Breast epithelium (tissue), 4 donors: ENCODE results near the gene AURKAIP1. TPM values are rescaled to one million over a fixed set of nuclear protein-coding genes. Genes with fewer than 3 reads are reported as not detected.

ENCODE experiments used
- DNase-seq, 2 donors: peaks; one replicate each; pipeline ENCODE4 v3.0.0-alpha.2; 2019; ENCODE audit warnings: low spot score in 2 of 2
- H3K27ac ChIP-seq, 2 donors: fragments of 200-600 bp; sonication (generic) in 1 of 2; one replicate each; pipeline ENCODE4 v1.5.1; 2016 to 2019; ENCODE audit warnings: mild to moderate bottlenecking in 1 of 2
- H3K27me3 ChIP-seq, 2 donors: fragments of 200-600 bp; sonication (generic) in 1 of 2; one replicate each; pipeline versions ENCODE4 v1.5.1 to v1.6.0; 2017 to 2019; ENCODE audit warnings: control low read depth in 1 of 2, mild to moderate bottlenecking in 1 of 2
- H3K36me3 ChIP-seq: fragments of 200-600 bp; one replicate; pipeline ENCODE4 v1.5.1; 2019
- H3K4me1 ChIP-seq, 2 donors: fragments of 200-600 bp; sonication (generic); one replicate each; pipeline ENCODE4 v1.5.1; 2016 to 2019; ENCODE audit warnings: control low read depth in 1 of 2
- H3K4me3 ChIP-seq, 3 donors: fragments of 200-600 bp; sonication (generic); 1 replicate in 2 of 3; 2 replicates in 1 of 3; pipeline ENCODE4 v1.5.1; 2016 to 2019; ENCODE audit warnings: mild to moderate bottlenecking in 3 of 3, moderate library complexity in 2 of 3
- H3K9me3 ChIP-seq, 2 donors: fragments of 200-600 bp; sonication (generic) in 1 of 2; one replicate each; pipeline ENCODE4 v1.5.1; 2016 to 2019; ENCODE audit warnings: control low read depth in 1 of 2
- POLR2A ChIP-seq: fragments of 450-650 bp; IDR thresholded peaks from one replicate; pipeline ENCODE4 v1.6.1; 2016; ENCODE audit warnings: antibody characterized with exemption, mild to moderate bottlenecking, moderate library complexity
- POLR2AphosphoS5 ChIP-seq, 3 donors: sonication (generic); formaldehyde crosslinking; IDR thresholded peaks; one replicate each; pipeline ENCODE4 v1.6.1; 2017; ENCODE audit warnings: antibody characterized with exemption in 3 of 3
- intact Hi-C: fragments of 100-400 bp; cut with DNase I; formaldehyde crosslinking; loops from one replicate; pipeline ENCODE4 v1.15.1; 2023; ENCODE audit warnings: low total_unique reads
- total RNA-seq, 3 donors: library from RNA; depleted of rRNA; stranded (reverse); fragments of >200 nt; gene quantifications; one replicate each; pipeline ENCODE4 v1.1.0, GENCODE V29; 2016
- TF ChIP-seq, protein P1 (sequence below), 3 donors: fragments of 450-650 bp; IDR thresholded peaks; one replicate each; pipeline ENCODE4 v1.5.1; 2016 to 2017; ENCODE audit warnings: antibody characterized with exemption in 3 of 3, mild to moderate bottlenecking in 3 of 3, moderate library complexity in 3 of 3

AURKAIP1 gene
- total RNA-seq, 3 donors from 2014 or later, result 91.3 to 116 (median 99.6) TPM

- peak in 2 of 3 donors; percentile 46 to 74 for TF ChIP-seq POLR2AphosphoS5 (IDR thresholded peaks at IDR 0.05)
- TF ChIP-seq POLR2A, result peak; percentile 38
- TF ChIP-seq, protein P1, sequence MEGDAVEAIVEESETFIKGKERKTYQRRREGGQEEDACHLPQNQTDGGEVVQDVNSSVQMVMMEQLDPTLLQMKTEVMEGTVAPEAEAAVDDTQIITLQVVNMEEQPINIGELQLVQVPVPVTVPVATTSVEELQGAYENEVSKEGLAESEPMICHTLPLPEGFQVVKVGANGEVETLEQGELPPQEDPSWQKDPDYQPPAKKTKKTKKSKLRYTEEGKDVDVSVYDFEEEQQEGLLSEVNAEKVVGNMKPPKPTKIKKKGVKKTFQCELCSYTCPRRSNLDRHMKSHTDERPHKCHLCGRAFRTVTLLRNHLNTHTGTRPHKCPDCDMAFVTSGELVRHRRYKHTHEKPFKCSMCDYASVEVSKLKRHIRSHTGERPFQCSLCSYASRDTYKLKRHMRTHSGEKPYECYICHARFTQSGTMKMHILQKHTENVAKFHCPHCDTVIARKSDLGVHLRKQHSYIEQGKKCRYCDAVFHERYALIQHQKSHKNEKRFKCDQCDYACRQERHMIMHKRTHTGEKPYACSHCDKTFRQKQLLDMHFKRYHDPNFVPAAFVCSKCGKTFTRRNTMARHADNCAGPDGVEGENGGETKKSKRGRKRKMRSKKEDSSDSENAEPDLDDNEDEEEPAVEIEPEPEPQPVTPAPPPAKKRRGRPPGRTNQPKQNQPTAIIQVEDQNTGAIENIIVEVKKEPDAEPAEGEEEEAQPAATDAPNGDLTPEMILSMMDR (IDR thresholded peaks at IDR 0.05), result no peak
- peak within 1 kb of the TSS; percentile 96 to 100 (median 98) for H3K4me3 ChIP-seq
- peaks cover 10 to 17% of the 10 kb centered on the region in 2 donors for H3K4me1 ChIP-seq
- H3K9me3 ChIP-seq, result no peaks in the 10 kb centered on the region
- peak; percentile 89 to 96 for DNase-seq
- intact Hi-C loops, result loop anchor here (1.0 kb wide), 1 partner anchor 27 kb away; no protein-coding TSS in a partner anchor
- H3K36me3 ChIP-seq, result no peaks in the 10 kb centered on the region
- peak within 1 kb of the TSS; percentile 91 to 93 for H3K27ac ChIP-seq
- H3K27me3 ChIP-seq, result no peaks in the 10 kb centered on the region
These were observed 50.3 kb downstream of the AURKAIP1 start, which contains the start of the genes CPTP and INTS11 for GRCh38 chr1:1324524-1325287. Gene CPTP, plus strand, starts transcription at chr1:1324802. Its CDS starts 2,109 bp downstream, at chr1:1326911. Gene INTS11, minus strand, starts transcription at chr1:1324660. Its CDS starts 52 bp downstream, at chr1:1324608.

- no peaks in the 10 kb centered on the region for H3K36me3 ChIP-seq
- H3K4me1 ChIP-seq, result peaks cover 10 to 17% of the 10 kb centered on the region in 2 donors
- intact Hi-C loops, result no loop called here
- peak overlapping the region; percentile 91 to 93 for H3K27ac ChIP-seq
- H3K4me3 ChIP-seq, result peak overlapping the region; percentile 96 to 100 (median 98)
- TF ChIP-seq POLR2A (no peak), POLR2AphosphoS5 (IDR thresholded peaks at IDR 0.05) (no peak)
- TF ChIP-seq, protein P1 (IDR thresholded peaks at IDR 0.05), result no peak
- no peaks in the 10 kb centered on the region for H3K27me3 ChIP-seq
- DNase-seq, result no peak
- H3K9me3 ChIP-seq, result no peaks in the 10 kb centered on the region
These were observed 50.9 kb downstream of the AURKAIP1 start for GRCh38 chr1:1324084-1324523.

Other genes starting within 250 kb of the AURKAIP1 start
- under 1 TPM; 0.15 to 0.33 (median 0.16) TPM for gene TTLL10, start 201.3 kb downstream of the AURKAIP1 start, total RNA-seq
- gene TNFRSF18, start 168.6 kb downstream of the AURKAIP1 start, total RNA-seq, result 1 to 10 TPM in 2 of 3 donors, not detected in 1; 1.9 to 5.9 TPM
- gene TNFRSF4, start 161.1 kb downstream of the AURKAIP1 start, total RNA-seq, result 1 to 10 TPM in 2 of 3 donors, under 1 TPM in 1; 0.64 to 2.3 (median 1.6) TPM
- 100 to 1,000 TPM in 1 of 3 donors, 10 to 100 TPM in 2; 58.0 to 111 (median 79.3) TPM for gene SDF4, start 143.2 kb downstream of the AURKAIP1 start, total RNA-seq
- 10 to 100 TPM; 14.4 to 16.0 (median 14.4) TPM for gene B3GALT6, start 143.0 kb downstream of the AURKAIP1 start, total RNA-seq
- 1 to 10 TPM in 1 of 3 donors, not detected in 2; 2.0 TPM for gene C1QTNF12, start 128.5 kb downstream of the AURKAIP1 start, total RNA-seq
- gene UBE2J2, start 101.4 kb downstream of the AURKAIP1 start, total RNA-seq, result 10 to 100 TPM; 37.0 to 39.8 (median 37.4) TPM
- 1 to 10 TPM in 2 of 3 donors, under 1 TPM in 1; 0.96 to 5.2 (median 4.7) TPM for gene SCNN1D, start 94.8 kb downstream of the AURKAIP1 start, total RNA-seq
- 10 to 100 TPM; 19.7 to 33.4 (median 26.9) TPM for gene ACAP3, start 67.3 kb downstream of the AURKAIP1 start, total RNA-seq
- gene PUSL1, start 66.6 kb downstream of the AURKAIP1 start, total RNA-seq, result 10 to 100 TPM; 16.0 to 27.5 (median 22.0) TPM
- gene INTS11, start 50.5 kb downstream of the AURKAIP1 start, total RNA-seq, result 100 to 1,000 TPM in 2 of 3 donors, 10 to 100 TPM in 1; 68.6 to 125 (median 119) TPM
- gene CPTP, start 50.4 kb downstream of the AURKAIP1 start, total RNA-seq, result 10 to 100 TPM in 2 of 3 donors, 1 to 10 TPM in 1; 9.0 to 16.4 (median 13.4) TPM
- gene TAS1R3, start 43.9 kb downstream of the AURKAIP1 start, total RNA-seq, result under 1 TPM in 2 of 3 donors, not detected in 1; 0.16 to 0.33 TPM
- 10 to 100 TPM; 55.2 to 70.1 (median 55.2) TPM for gene DVL1, start 25.8 kb downstream of the AURKAIP1 start, total RNA-seq
- 100 to 1,000 TPM in 1 of 3 donors, 10 to 100 TPM in 2; 93.4 to 308 (median 99.8) TPM for gene MXRA8, start 16.7 kb downstream of the AURKAIP1 start, total RNA-seq
- gene CCNL2, start 24.1 kb upstream of the AURKAIP1 start, total RNA-seq, result 100 to 1,000 TPM; 170 to 325 (median 285) TPM
- 100 to 1,000 TPM; 127 to 149 (median 147) TPM for gene MRPL20, start 32.1 kb upstream of the AURKAIP1 start, total RNA-seq
- gene ANKRD65, start 46.1 kb upstream of the AURKAIP1 start, total RNA-seq, result 10 to 100 TPM; 10.2 to 16.0 (median 12.2) TPM
- 10 to 100 TPM; 13.0 to 44.8 (median 35.7) TPM for gene VWA1, start 60.5 kb upstream of the AURKAIP1 start, total RNA-seq
- gene ATAD3C, start 74.5 kb upstream of the AURKAIP1 start, total RNA-seq, result 1 to 10 TPM; 1.9 to 8.5 (median 4.3) TPM
- gene ATAD3B, start 96.6 kb upstream of the AURKAIP1 start, total RNA-seq, result 10 to 100 TPM in 2 of 3 donors, 1 to 10 TPM in 1; 9.9 to 22.9 (median 22.4) TPM
- 10 to 100 TPM; 14.9 to 22.3 (median 15.5) TPM for gene ATAD3A, start 137.0 kb upstream of the AURKAIP1 start, total RNA-seq
- 1 to 10 TPM; 3.5 to 8.8 (median 3.8) TPM for gene TMEM240, start 165.4 kb upstream of the AURKAIP1 start, total RNA-seq
- gene SSU72, start 199.7 kb upstream of the AURKAIP1 start, total RNA-seq, result 100 to 1,000 TPM; 100 to 125 (median 114) TPM
- 1 to 10 TPM in 1 of 3 donors, under 1 TPM in 2; 0.48 to 2.9 (median 0.98) TPM for gene FNDC10, start 224.9 kb upstream of the AURKAIP1 start, total RNA-seq
- gene MIB2, start 240.3 kb upstream of the AURKAIP1 start, total RNA-seq, result 10 to 100 TPM; 32.0 to 69.5 (median 48.9) TPM